Cortex of kidney (tissue), 1 donor: Measurements from ENCODE around the gene SLC6A5.

ENCODE experiments used
- DNase-seq: peaks from one replicate; lab custom pipeline; 2025; lab: John Stamatoyannopoulos, UW

SLC6A5 gene

DNA sequence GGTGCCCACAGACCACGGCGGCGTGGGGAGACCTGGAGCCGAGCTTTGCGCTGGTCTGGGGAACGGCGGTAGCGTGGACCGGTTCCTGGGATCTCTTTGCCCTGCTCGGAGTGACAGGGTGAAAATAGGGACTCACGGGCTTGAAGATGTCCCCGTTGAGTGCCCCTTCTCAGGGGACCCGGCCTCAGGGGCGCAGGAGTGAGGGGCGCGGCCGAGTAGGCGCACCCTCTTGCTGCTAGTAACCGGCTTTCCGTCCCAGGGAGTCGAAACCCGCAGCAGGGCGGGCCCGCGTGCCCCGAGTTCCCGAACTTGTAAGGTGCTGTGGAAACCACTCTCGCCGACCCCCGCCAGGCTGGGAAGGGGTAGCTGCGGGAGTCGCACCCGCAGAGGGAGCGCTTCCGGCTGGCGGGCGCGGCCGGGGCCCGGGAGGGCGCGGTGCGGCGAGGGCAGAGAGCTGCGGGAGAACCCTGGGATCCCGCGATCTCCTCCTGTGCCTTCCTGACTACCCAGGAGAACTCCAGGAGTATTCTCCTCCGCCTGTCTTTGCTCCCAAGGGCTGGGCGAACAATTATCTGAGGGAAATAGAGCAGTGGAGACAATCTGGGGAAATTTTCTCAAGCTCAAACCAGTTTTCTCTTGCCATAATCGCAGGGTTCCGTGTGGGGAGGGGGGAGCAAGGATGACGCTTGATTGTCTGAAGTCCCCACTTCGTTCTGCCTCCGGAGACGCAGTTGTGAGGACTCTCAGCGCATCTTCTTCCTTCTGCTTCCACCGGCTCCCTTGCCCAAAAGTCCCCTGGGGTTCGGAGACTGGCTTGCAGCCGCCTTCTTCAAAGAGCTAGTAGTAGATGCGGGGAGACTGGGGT lies 70.6 kb downstream of the SLC6A5 start:
- DNase-seq = no peak

DNA sequence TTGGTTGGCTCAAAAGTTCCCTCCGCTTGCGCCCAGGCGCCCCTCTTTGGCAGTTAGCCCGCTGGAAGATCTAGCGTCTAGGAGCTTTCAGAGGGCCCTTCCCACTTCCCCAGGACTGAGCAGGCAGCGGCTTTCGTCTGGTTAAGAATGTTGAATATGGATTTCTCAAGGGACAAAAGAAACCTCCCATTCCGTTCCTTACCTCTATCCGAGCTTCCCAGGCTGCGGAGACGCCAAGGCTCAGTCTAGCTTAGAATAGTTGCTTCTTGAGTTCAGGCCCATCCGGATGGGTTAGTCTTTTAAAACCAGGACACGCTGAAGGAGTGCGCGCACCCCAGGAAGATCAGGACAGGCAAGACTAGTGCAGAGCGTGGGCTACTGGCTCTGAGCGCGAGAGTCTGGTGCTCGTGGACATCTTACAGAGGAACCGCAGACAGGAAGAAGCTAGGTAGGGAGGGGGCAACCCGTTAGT lies 71.6 kb downstream of the SLC6A5 start:
- DNase-seq = no peak

DNA sequence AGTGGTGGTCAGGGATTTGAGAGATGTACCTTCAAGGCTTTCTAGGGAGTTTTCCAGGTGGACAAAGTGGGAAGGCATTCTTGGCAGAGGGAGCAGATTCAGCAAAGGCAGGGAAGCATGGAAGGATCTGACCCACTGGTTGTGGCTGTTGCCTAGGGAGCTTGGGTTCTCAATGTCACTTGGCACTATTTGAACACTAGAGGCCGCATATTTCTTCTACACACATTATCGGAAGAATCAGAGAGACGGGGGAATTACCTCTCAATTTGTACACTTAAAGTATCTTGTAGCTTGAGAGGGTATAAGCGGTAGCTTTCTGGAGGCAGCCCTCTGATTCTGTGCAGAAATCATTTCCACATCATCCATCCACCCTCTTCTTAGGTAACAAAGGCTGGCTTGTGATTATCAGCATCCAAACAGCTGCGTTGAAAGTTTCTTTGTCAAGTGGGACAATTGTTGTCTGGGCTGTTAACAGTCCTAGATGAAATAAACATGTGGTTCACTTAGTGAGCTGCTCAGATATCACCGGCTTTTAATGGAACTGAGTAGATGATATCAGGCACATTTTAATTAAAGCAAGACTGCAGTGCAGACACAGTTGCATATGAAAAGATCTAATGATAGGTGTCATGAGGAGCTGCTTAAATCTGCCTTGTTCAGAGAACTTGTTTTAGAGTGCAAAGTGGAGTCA lies 72.6 kb downstream of the SLC6A5 start:
- DNase-seq = no peak

DNA sequence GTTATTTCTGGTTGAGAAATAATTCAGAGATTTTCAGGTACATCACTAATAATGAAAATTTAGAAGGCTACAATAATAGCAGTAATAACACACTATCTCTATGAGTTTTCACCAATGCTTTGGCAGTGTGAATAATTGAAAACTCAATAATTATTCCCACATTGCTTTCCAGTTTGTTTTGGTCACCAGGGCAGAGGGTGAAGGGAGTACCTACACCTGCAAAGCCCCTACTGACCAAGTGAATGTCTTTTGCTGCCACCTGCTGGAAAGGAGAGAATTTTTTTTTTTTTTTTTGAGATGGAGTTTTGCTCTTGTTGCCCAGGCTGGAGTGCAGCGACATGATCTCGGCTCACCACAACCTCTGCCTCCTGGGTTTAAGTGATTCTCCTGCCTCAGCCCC lies 73.2 kb downstream of the SLC6A5 start:
- DNase-seq = no peak

DNA sequence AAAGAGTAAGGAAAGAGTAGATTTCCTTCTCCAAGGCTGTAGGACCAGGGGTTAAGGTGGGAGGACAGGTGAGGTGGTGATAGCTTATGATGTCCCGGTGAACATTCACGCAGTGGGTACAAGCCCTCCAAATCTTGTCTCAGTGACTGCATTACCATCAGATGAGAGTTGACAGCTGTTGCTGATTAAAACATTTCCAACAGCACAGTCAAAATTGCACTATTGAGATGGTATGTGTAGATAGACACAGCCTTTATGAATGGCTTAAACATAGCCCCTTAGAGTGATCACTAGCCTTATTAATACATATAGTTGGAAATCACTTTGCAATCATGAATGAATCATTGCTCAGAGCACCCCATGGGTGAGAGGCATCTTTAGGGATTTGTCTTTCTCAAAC lies 77.2 kb downstream of the SLC6A5 start:
- DNase-seq = no peak

DNA sequence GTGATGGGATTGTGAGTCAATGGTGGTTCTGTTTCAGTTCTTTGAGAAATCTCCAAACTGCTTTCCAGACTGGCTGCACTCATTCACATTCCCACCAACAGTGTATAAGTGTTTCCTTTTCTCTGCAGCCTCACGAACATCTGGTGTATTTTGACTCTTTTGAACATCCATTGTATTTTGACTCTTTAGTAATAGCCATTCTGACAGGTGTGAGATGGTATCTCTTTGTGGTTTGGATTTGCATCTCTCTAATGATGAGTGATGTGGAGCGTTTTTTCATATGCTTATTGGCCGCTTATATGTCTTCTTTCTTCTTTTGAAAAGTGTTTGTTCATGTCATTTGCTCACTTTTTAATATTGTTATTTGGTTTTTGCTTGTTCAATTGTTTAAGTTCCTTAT lies 89.4 kb downstream of the SLC6A5 start:
- DNase-seq = no peak

DNA sequence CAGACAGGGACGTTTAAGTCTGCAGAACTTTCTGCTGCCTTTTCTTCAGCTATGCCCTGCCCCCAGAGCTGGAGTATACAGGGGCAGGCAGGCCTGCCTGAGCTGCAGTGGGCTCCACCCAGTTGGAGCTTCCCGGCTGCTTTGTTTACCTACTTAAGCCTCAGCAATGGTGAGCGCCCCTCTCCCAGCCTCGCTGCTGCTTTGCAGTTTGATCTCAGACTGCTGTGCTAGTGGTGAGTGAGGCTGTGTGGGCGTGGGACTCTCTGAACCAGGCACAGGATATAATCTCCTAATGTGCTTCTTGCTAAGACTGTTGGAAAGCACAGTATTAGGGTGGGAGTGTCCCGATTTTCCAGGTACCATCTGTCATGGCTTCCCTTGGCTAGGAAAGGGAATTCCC lies 108.5 kb downstream of the SLC6A5 start:
- DNase-seq = no peak
